HepG2 (cell line): ENCODE data around the gene SYT13. TPM values are rescaled to one million over a fixed set of nuclear protein-coding genes. Genes with fewer than 3 reads are reported as not detected.

ENCODE experiments used
- ATAC-seq: fragments of 200-7000 bp; cut with Tn5 transposase; 3 replicates; pipeline ENCODE4 v1.9.1; 2020; ENCODE audit warnings: mild to moderate bottlenecking, moderate library complexity
- BruUV-seq: library from RNA; stranded (reverse); fragments of 400-500 nt; replicated peaks from 2 replicates; lab custom pipeline; 2021; lab: Mats Ljungman, UMichigan
- CTCF ChIA-PET: fragments of 300-600 bp; formaldehyde crosslinking; extraction: SDS; loops from one replicate; lab custom pipeline; 2021; ENCODE audit warnings: low total read pairs, inconsistent platforms, low intra/inter-chr PET ratio; lab: Yijun Ruan, JAX
- POLR2A ChIA-PET: fragments of 350-600 bp; sonication (Branson Sonifier 250); formaldehyde crosslinking; loops from one replicate; lab custom pipeline; 2020; ENCODE audit warnings: antibody characterized with exemption, inconsistent platforms; lab: Yijun Ruan, JAX
- DNase-seq: peaks from one replicate; pipeline ENCODE4 v3.0.0-alpha.2; 2015; ENCODE audit warnings: low spot score
- FAIRE-seq: peaks from 3 replicates; lab custom pipeline; 2011; peaks lifted over from hg19 to GRCh38; lab: Jason Lieb, UNC
- H2AFZ ChIP-seq: one replicate; pipeline ENCODE4 v1.6.1; 2011; ENCODE audit warnings: low read length, inconsistent platforms
- H3K27ac ChIP-seq: fragments of 300-600 bp; 3 replicates; pipeline ENCODE4 v1.8.0; 2011; ENCODE audit warnings: mixed run types, mild to moderate bottlenecking, mixed read lengths, low read length, inconsistent platforms; ENCODE audit not compliant: insufficient read depth; ENCODE audit errors: extremely low read length
- H3K27me3 ChIP-seq, 2 experiments: fragments of 200-600 bp in 1 of 2; 2 replicates in 1 of 2; 3 replicates in 1 of 2; pipeline versions ENCODE4 v1.6.0 to v1.8.0; 2011; ENCODE audit warnings: low read length in 2 of 2, mild to moderate bottlenecking in 2 of 2, moderate library complexity in 2 of 2, inconsistent platforms in 1 of 2; ENCODE audit not compliant: insufficient read depth in 2 of 2, control insufficient read depth in 1 of 2
- H3K36me3 ChIP-seq, 2 experiments: fragments of 200-600 bp in 1 of 2; replicated peaks in 1 of 2; 2 replicates in 1 of 2; 3 replicates in 1 of 2; pipeline versions ENCODE4 v1.5.1 to v1.8.0; 2011; ENCODE audit warnings: low read length in 2 of 2, inconsistent platforms in 1 of 2; ENCODE audit not compliant: insufficient read depth in 2 of 2, control insufficient read depth in 1 of 2
- H3K4me1 ChIP-seq: 2 replicates; pipeline ENCODE4 v1.5.1; 2012; ENCODE audit warnings: low read length, inconsistent platforms; ENCODE audit not compliant: insufficient read depth
- H3K4me2 ChIP-seq: 2 replicates; pipeline ENCODE4 v1.6.0; 2011; ENCODE audit warnings: low read depth, low read length, inconsistent platforms
- H3K4me3 ChIP-seq, 3 experiments: fragments of 200-600 bp in 1 of 3; sonication (generic), shearing (Covaris generic) in 1 of 3; replicated peaks in 1 of 3; 2 replicates each; pipeline ENCODE4 v1.5.1; 2011 to 2016; ENCODE audit warnings: low read length in 3 of 3, inconsistent platforms in 2 of 3, low read depth in 2 of 3, mild to moderate bottlenecking in 2 of 3, control low read depth in 1 of 3, mixed read lengths in 1 of 3; ENCODE audit not compliant: insufficient read depth in 1 of 3
- H3K79me2 ChIP-seq: one replicate; pipeline ENCODE4 v1.6.1; 2011; ENCODE audit warnings: low read length, inconsistent platforms; ENCODE audit not compliant: insufficient read depth
- H3K9ac ChIP-seq: 2 replicates; pipeline ENCODE4 v1.6.0; 2011; ENCODE audit warnings: mild to moderate bottlenecking, low read depth, low read length, inconsistent platforms; ENCODE audit not compliant: insufficient read depth
- H3K9me3 ChIP-seq: 2 replicates; pipeline ENCODE4 v1.5.1; 2012; ENCODE audit warnings: mild to moderate bottlenecking, low read length
- H4K20me1 ChIP-seq: 2 replicates; pipeline ENCODE4 v1.6.0; 2011; ENCODE audit warnings: inconsistent platforms, mild to moderate bottlenecking, low read length, moderate library complexity; ENCODE audit not compliant: insufficient read depth
- ETS1 ChIP-seq: sonication (generic); formaldehyde crosslinking; IDR thresholded peaks from 2 replicates; pipeline ENCODE4 v1.4.0; 2020; ENCODE audit warnings: missing genetic modification reagents
- ETV5 ChIP-seq: IDR thresholded peaks from 2 replicates; pipeline ENCODE4 v1.6.1; 2018; ENCODE audit warnings: missing biosample characterization, missing genetic modification reagents, inconsistent platforms, borderline replicate concordance
- MIER2 ChIP-seq: IDR thresholded peaks from 2 replicates; pipeline ENCODE4 v1.6.1; 2016; ENCODE audit warnings: missing biosample characterization, missing genetic modification reagents
- PCBP1 ChIP-seq: fragments of 200-400 bp; formaldehyde crosslinking; IDR thresholded peaks from 2 replicates; pipeline ENCODE4 v1.6.1; 2017; ENCODE audit warnings: mild to moderate bottlenecking, low read depth, low read length, borderline replicate concordance
- RBFOX2 ChIP-seq: fragments of 200-400 bp; formaldehyde crosslinking; IDR thresholded peaks from 2 replicates; pipeline ENCODE4 v1.6.1; 2017; ENCODE audit warnings: low read depth, mild to moderate bottlenecking, low read length
- TFAP4 ChIP-seq: sonication (generic); IDR thresholded peaks from 2 replicates; pipeline ENCODE4 v1.6.1; 2016; ENCODE audit warnings: low read depth, borderline replicate concordance
- ZNF414 ChIP-seq: sonication (generic); formaldehyde crosslinking; IDR thresholded peaks from 2 replicates; pipeline ENCODE4 v1.5.0; 2020; ENCODE audit warnings: missing genetic modification reagents
- ZNF577 ChIP-seq: sonication (generic); formaldehyde crosslinking; IDR thresholded peaks from 2 replicates; pipeline ENCODE4 v1.4.0; 2020; ENCODE audit warnings: mild to moderate bottlenecking, low read depth, missing genetic modification reagents, borderline replicate concordance
- ZNF597 ChIP-seq: sonication (generic); formaldehyde crosslinking; IDR thresholded peaks from 2 replicates; pipeline ENCODE4 v1.5.0; 2020; ENCODE audit warnings: missing genetic modification reagents
- in situ Hi-C: cut with HindIII; loops from 2 replicates; pipeline ENCODE4 v1.10.0; 2017; ENCODE audit warnings: low pct_unique_long_range_greater_than_20kb; ENCODE audit not compliant: extremely low pct_ligation_motif_present
- intact Hi-C: fragments of 100-400 bp; cut with micrococcal nuclease; formaldehyde crosslinking; loops from one replicate; pipeline ENCODE4 v1.10.0; 2022; ENCODE audit not compliant: unreplicated experiment
- polyA plus RNA-seq, 8 experiments: library from polyadenylated mRNA; depleted of rRNA in 3 of 8; stranded (reverse) in 7 of 8; unstranded in 1 of 8; fragments of >200 nt; fragmentation: Illumina TruSeq in 4 of 8; extraction: Trizol in 4 of 8; gene quantifications; 2 replicates each; pipeline versions ENCODE4 v1.2.1 to v1.2.3, GENCODE V29; 2011 to 2016; ENCODE audit warnings: low read depth in 4 of 8, missing spikeins in 1 of 8, mixed read lengths in 1 of 8; ENCODE audit not compliant: insufficient read depth in 1 of 8
- total RNA-seq, 5 experiments: library from RNA; depleted of rRNA; stranded (reverse); fragments of >200 nt; fragmentation: Illumina TruSeq; extraction: Trizol; gene quantifications; 2 replicates each; pipeline ENCODE4 v1.2.3, GENCODE V29; 2016; ENCODE audit warnings: low read depth in 1 of 5
- TF ChIP-seq, protein P1 (sequence below): sonication (generic); formaldehyde crosslinking; IDR thresholded peaks from 2 replicates; pipeline ENCODE4 v1.8.0; 2022; ENCODE audit warnings: mild to moderate bottlenecking, missing genetic modification reagents

SYT13 gene
- total and polyA plus RNA-seq, 2 of the 13 experiments (the other 11 are each of a cell fraction or from before 2014, with no cell fraction given): 0.02 to 0.13 TPM

DNA sequence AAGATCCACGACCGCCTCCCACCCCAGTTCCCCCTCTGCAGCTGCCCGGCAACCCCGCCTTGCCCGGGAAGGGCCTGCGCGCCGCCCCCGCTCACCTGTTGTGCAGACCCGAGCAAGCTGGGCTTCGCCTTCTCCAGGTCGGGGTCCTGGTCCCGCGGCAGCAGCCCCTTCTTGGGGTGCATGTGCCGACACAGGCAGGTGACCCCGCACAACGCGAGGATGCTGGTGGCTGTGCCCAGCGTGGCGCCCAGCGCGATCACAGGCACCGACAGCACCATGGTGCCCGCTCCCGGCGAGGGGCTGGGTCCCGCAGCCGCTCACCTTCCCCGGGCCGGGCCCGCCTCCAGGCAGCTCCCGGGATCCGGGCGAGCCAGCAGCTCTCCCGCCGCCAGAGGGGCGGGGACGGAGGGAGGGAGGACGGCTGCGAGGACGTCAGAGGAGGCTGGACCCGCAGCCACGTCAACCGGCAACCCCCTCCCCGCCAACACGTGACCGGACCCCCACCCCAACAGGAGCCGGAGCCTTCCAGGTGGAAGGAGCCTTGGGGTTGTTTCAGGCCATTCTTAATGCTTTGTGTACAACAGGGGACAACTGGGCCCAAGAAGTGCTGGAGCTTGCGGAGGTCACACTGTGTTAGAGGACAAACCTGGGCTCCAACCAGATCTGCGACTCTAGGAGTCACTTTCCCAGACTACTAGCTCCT is at the start of gene SYT13 (continued):
- no peak for TF ChIP-seq ZNF597 (CRISPR knock-in tag)
- TF ChIP-seq ETS1: no peak
- no peak for TF ChIP-seq MIER2
- no peak for TF ChIP-seq RBFOX2
- no peak for TF ChIP-seq ETV5 (CRISPR knock-in tag)
- TF ChIP-seq ZNF414 (CRISPR knock-in tag): no peak

GRCh38 chr11:45335434-45335833 is 49.3 kb upstream of the SYT13 start:
- FAIRE-seq (no peak), ATAC-seq (no peak), DNase-seq (no peak)
- H3K9ac ChIP-seq: no peak overlapping the region
- no peak overlapping the region for H3K27ac ChIP-seq
- CTCF ChIA-PET: no interaction called here
- H2AFZ ChIP-seq: no peak overlapping the region
- BruUV-seq: no TSS peak
- peaks cover 0 to 1% of the 10 kb centered on the region in 2 experiments; a peak in 1 of 5 replicates for H3K36me3 ChIP-seq
- intact Hi-C loops: no loop called here
- TF ChIP-seq, protein P1, sequence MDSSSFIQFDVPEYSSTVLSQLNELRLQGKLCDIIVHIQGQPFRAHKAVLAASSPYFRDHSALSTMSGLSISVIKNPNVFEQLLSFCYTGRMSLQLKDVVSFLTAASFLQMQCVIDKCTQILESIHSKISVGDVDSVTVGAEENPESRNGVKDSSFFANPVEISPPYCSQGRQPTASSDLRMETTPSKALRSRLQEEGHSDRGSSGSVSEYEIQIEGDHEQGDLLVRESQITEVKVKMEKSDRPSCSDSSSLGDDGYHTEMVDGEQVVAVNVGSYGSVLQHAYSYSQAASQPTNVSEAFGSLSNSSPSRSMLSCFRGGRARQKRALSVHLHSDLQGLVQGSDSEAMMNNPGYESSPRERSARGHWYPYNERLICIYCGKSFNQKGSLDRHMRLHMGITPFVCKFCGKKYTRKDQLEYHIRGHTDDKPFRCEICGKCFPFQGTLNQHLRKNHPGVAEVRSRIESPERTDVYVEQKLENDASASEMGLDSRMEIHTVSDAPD (CRISPR knock-in tag): no peak
- no peak for TF ChIP-seq ZNF577 (CRISPR knock-in tag)
- TF ChIP-seq TFAP4: no peak
- TF ChIP-seq PCBP1: no peak
- H3K9me3 ChIP-seq: no peaks in the 10 kb centered on the region
- H4K20me1 ChIP-seq: no peaks in the 10 kb centered on the region
- no peak overlapping the region for H3K4me3 ChIP-seq
- in situ Hi-C loops: loop anchor here (10.0 kb wide), 2 partner anchors 401 to 439 kb away; no protein-coding TSS in a partner anchor
- POLR2A ChIA-PET: no interaction called here
- no peaks in the 10 kb centered on the region for H3K79me2 ChIP-seq
- no peak overlapping the region for H3K4me2 ChIP-seq
- no peaks in the 10 kb centered on the region for H3K4me1 ChIP-seq
- H3K27me3 ChIP-seq: peaks cover 2 to 14% of the 10 kb centered on the region in 2 experiments; a peak in 3 of 5 replicates
